GM12874 (cell line): ENCODE measurements around the gene NIBAN1.
A peak's percentile ranks its signal among the peaks of the same experiment; 100 is the strongest.

Experiments
- TF ChIP-seq, protein P1 (sequence below): IDR thresholded peaks from 2 replicates; pipeline ENCODE4 v1.5.1; 2011; ENCODE audit warnings: low read depth, mild to moderate bottlenecking, control low read depth, low read length, moderate library complexity; ENCODE audit not compliant: insufficient read depth

The NIBAN1 gene

GRCh38 chr1:184982002-184982954 lies 8.0 kb upstream of the NIBAN1 start:
- TF ChIP-seq, protein P1, sequence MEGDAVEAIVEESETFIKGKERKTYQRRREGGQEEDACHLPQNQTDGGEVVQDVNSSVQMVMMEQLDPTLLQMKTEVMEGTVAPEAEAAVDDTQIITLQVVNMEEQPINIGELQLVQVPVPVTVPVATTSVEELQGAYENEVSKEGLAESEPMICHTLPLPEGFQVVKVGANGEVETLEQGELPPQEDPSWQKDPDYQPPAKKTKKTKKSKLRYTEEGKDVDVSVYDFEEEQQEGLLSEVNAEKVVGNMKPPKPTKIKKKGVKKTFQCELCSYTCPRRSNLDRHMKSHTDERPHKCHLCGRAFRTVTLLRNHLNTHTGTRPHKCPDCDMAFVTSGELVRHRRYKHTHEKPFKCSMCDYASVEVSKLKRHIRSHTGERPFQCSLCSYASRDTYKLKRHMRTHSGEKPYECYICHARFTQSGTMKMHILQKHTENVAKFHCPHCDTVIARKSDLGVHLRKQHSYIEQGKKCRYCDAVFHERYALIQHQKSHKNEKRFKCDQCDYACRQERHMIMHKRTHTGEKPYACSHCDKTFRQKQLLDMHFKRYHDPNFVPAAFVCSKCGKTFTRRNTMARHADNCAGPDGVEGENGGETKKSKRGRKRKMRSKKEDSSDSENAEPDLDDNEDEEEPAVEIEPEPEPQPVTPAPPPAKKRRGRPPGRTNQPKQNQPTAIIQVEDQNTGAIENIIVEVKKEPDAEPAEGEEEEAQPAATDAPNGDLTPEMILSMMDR = peak; percentile 88

DNA sequence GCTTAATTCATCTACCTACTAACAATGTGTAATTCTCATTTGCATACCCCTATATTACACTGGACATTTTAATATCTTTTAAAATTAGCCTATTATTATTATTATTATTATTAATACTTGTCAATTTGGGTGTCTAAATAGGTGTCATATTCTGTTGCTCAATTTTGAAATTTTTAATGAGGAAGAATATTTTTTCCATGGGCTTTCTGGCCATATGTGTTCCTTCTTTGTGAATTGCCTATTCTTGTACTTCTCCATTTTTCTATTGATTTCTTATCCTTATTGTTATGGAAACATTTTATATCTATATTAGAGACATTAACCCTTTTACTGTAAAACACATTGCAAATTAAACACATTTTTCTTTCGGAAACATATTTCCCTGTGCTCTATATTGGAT lies 6.4 kb upstream of the NIBAN1 start:
- TF ChIP-seq, protein P1 = no peak

DNA sequence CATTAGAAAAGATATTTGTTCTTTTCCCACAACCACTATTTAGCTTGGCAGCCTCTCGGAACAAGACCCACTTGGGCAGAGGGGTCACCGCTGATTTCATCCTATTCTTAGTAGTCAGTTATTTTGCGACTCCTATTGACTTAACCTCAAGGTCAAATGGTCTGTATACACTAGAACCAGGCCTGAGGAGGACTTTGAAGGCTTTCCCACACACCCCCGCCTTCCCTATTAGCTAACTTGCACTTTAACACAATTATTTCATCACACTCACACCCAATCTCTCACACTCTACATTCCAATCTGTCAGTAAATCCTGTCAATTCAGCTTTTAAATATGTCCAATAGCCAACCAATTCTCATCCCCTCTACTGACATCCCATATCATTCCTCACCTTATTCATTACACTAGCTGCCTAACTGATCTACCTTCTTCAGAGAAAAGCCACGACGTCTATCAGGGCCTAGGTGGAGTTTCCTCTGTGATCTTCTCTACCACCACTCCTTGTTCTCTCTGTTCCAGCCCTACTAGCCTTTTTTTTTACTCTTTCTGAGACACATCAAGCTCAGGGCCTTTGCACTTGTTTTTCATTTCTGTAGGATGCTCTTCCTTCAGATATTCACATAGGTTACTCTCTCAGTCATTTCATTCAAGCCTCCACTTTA lies 1.0 kb upstream of the NIBAN1 start:
- TF ChIP-seq, protein P1 = no peak

- TF ChIP-seq, protein P1 = no peak
Measured at GRCh38 chr1:184974837-184975115, 468 bp upstream of the NIBAN1 start.

DNA sequence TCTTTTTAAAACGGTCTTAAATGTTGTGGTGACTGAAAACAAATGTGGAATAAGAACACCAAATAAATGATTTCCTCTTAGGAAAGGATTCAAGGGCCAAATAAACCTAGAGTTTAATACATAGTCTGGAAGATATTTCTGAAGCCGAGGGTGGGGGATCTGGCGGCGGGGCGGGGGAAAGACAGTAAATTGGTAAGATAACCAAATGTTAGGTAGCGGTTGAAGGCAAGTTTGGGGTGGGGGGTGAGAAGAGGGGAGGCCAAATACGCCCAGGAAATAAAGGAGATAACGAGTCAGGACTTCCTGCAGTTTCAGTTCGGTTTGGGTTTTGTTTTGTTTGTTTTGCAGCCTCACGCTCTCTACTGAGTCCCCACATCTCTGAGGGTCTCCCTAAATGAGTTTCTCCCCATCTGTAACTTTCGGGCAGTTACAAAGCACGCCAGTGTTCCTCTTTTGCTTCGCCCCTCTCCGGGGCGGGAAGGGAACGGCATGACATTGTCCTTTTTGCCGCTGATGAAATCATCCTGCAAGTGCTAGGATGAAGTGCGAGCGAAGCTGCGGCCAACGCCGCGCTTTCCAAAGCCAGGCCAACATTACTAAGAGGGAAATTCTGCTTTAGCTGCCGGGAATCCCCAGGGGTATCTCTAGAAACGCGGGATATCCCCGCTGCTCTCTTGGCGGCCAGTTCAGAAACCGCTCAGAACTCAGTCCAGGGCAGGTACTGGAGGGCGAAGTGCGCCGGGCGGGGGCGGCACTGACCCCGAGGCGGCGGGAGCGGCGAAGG lies 844 bp downstream of the NIBAN1 start:
- TF ChIP-seq, protein P1 = 0 out of 2 replicates have a peak, but pooled peaks have one; percentile 3

DNA sequence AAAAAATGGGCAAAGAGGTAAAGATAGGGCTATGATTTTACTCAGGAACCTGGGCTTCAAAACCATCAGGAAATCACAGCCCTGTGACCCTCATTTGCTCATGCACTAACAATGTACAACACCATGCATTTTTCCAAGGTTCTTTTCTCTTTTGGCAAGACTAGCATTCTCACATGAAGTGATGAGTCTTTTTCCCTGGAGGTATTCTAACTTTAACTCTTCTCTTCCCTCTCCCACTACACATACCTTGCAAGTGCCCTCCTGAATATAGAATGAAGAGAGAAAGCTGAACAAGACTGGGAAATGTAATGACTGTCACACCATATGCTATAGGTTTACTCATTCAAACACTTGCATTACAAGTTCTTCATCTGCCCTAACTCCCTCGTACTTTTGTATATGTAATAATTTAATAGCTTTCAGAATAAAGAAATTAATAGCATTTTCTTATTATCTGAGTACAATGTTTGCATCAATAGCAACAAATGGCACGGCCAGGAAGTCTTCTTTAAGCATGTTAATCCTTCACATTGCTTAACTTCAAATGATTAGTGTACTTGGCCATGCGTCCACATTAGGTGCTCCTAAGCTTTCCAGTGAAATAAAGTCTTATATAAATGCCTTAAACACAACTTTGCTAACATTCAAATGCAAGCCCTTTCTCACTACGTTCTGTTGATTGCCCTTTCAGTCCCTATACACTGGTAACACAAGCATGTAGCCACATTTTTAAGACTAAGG lies 1.8 kb downstream of the NIBAN1 start:
- TF ChIP-seq, protein P1 = no peak
